ENCODE measurements around the gene ACACA. TPM values are rescaled to one million over a fixed set of nuclear protein-coding genes. Genes with fewer than 3 reads are reported as not detected.

Gene ACACA
- total RNA-seq, 1 experiment from 2014 or later, result 33.0 TPM

DNA sequence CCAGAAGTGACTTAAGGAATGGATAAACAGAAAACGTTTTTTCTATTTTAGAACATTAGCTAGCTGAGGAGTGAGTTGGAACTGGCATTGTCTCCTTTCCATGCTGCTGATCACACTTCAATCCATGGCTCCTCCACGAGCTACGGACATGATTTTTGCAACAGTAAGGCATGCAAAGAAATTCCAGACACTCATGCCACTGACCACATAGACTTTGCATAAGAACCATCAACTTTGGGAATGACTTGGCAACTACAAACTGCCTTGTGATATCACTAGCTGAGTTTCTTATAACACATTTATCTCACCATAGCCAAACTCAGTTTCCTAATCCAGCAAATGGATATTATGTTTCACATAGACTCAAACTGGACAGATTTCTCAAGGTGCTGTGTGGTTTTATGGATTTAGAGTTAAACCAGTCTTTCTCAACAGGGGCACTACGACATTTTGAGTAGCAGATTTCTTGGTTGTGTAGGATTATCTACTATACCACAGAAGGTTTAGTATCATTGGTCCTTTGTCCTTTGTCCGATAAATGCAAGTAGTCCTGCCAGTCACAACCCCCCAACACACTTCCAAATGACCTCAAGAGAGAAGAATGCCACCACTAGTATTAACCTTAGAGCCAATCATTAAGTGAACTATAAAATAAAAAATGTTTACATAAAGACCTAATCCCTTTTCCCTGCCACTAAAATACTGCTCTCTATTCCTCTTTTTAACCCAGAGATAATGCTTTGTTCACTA lies 79.1 kb downstream of the ACACA start:
- no peak for TF ChIP-seq EZH2phosphoT487 (IDR thresholded peaks at IDR 0.05; ENCODE audit: borderline replicate concordance, low read length)
- no peak for TF ChIP-seq EZH2 (IDR thresholded peaks at IDR 0.05; ENCODE audit: low read length, unreplicated experiment)
- TF ChIP-seq, protein P1, sequence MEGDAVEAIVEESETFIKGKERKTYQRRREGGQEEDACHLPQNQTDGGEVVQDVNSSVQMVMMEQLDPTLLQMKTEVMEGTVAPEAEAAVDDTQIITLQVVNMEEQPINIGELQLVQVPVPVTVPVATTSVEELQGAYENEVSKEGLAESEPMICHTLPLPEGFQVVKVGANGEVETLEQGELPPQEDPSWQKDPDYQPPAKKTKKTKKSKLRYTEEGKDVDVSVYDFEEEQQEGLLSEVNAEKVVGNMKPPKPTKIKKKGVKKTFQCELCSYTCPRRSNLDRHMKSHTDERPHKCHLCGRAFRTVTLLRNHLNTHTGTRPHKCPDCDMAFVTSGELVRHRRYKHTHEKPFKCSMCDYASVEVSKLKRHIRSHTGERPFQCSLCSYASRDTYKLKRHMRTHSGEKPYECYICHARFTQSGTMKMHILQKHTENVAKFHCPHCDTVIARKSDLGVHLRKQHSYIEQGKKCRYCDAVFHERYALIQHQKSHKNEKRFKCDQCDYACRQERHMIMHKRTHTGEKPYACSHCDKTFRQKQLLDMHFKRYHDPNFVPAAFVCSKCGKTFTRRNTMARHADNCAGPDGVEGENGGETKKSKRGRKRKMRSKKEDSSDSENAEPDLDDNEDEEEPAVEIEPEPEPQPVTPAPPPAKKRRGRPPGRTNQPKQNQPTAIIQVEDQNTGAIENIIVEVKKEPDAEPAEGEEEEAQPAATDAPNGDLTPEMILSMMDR (conservative IDR thresholded peaks at IDR 0.05; ENCODE audit: low read depth, low read length), result no peak
- no peak overlapping the region for H3K9ac ChIP-seq (ENCODE audit: low read length)
- DNase-seq, result no peak
- H3K9me3 ChIP-seq (ENCODE audit: low read length), result no peaks in the 10 kb centered on the region
- no peaks in the 10 kb centered on the region for H3K27me3 ChIP-seq (ENCODE audit: low read length)
- no peak overlapping the region for H3K27ac ChIP-seq (ENCODE audit: low read length)
- H3K9me2 ChIP-seq (replicated peaks; ENCODE audit: low read length), result no peaks in the 10 kb centered on the region
- peaks cover 12% of the 10 kb centered on the region for H3K36me3 ChIP-seq (ENCODE audit: low read depth, low read length)
- ATAC-seq, result no peak
- no peak overlapping the region for H2AFZ ChIP-seq (ENCODE audit: low read length)
- ChIA-PET CTCF (no interaction called here), POLR2A (ENCODE audit: unreplicated experiment) (no interaction called here)
- H3K4me3 ChIP-seq (ENCODE audit: low read length), result no peak overlapping the region
- intact Hi-C loops (cut with micrococcal nuclease), result no loop called here
- no peak overlapping the region for H3K4me2 ChIP-seq (ENCODE audit: low read length)
- H3K79me2 ChIP-seq (ENCODE audit: low read length), result no peaks in the 10 kb centered on the region
- H3K4me1 ChIP-seq (ENCODE audit: insufficient read depth, low read length), result no peaks in the 10 kb centered on the region
- no peaks in the 10 kb centered on the region for H3F3A ChIP-seq (ENCODE audit: low read length, unreplicated experiment)
- no TSS peak for BruUV-seq (replicated peaks)
- no peaks in the 10 kb centered on the region for H4K20me1 ChIP-seq (ENCODE audit: low read length)

- ChIA-PET POLR2A (ENCODE audit: unreplicated experiment) (no interaction called here), CTCF (no interaction called here)
- BruUV-seq (replicated peaks), result no TSS peak
- H3K4me2 ChIP-seq (ENCODE audit: low read length), result no peak overlapping the region
- intact Hi-C loops (cut with micrococcal nuclease), result no loop called here
- H3K4me1 ChIP-seq (ENCODE audit: insufficient read depth, low read length), result no peaks in the 10 kb centered on the region
- H3K9ac ChIP-seq (ENCODE audit: low read length), result no peak overlapping the region
- no peaks in the 10 kb centered on the region for H3K27me3 ChIP-seq (ENCODE audit: low read length)
- H3K9me2 ChIP-seq (replicated peaks; ENCODE audit: low read length), result no peaks in the 10 kb centered on the region
- TF ChIP-seq, protein P1 (conservative IDR thresholded peaks at IDR 0.05; ENCODE audit: low read depth, low read length), result no peak
- TF ChIP-seq EZH2 (IDR thresholded peaks at IDR 0.05; ENCODE audit: low read length, unreplicated experiment), result no peak
- no peak for TF ChIP-seq EZH2phosphoT487 (IDR thresholded peaks at IDR 0.05; ENCODE audit: borderline replicate concordance, low read length)
- H3K4me3 ChIP-seq (ENCODE audit: low read length), result no peak overlapping the region
- no peak for DNase-seq
- no peaks in the 10 kb centered on the region for H3K9me3 ChIP-seq (ENCODE audit: low read length)
- H2AFZ ChIP-seq (ENCODE audit: low read length), result no peak overlapping the region
- 0 out of 2 replicates have a peak, but pooled peaks cover 4% of the 10 kb centered on the region for H3K79me2 ChIP-seq (ENCODE audit: low read length)
- ATAC-seq, result no peak
- no peak overlapping the region for H3K27ac ChIP-seq (ENCODE audit: low read length)
- H3F3A ChIP-seq (ENCODE audit: low read length, unreplicated experiment), result no peaks in the 10 kb centered on the region
- H3K36me3 ChIP-seq (ENCODE audit: low read depth, low read length), result peaks cover 5% of the 10 kb centered on the region; the same call in 1 of the 2 replicates
- H4K20me1 ChIP-seq (ENCODE audit: low read length), result no peaks in the 10 kb centered on the region
These were observed 83.6 kb downstream of the ACACA start for GRCh38 chr17:37322826-37323561.

- Histone ChIP-seq H3K9me2 (replicated peaks; ENCODE audit: low read length) (no peaks in the 10 kb centered on the region), H3K36me3 (ENCODE audit: low read depth, low read length) (no peaks in the 10 kb centered on the region; the same call in 1 of the 2 replicates), H4K20me1 (ENCODE audit: low read length) (no peaks in the 10 kb centered on the region), H3K4me2 (ENCODE audit: low read length) (no peak overlapping the region), H3K9ac (ENCODE audit: low read length) (no peak overlapping the region), H3K9me3 (ENCODE audit: low read length) (no peaks in the 10 kb centered on the region), H3K4me3 (ENCODE audit: low read length) (no peak overlapping the region), H3K27ac (ENCODE audit: low read length) (no peak overlapping the region), H3F3A (ENCODE audit: low read length, unreplicated experiment) (no peaks in the 10 kb centered on the region), H3K4me1 (ENCODE audit: insufficient read depth, low read length) (no peaks in the 10 kb centered on the region), H3K79me2 (ENCODE audit: low read length) (0 out of 2 replicates have a peak, but pooled peaks cover 4% of the 10 kb centered on the region), H3K27me3 (ENCODE audit: low read length) (no peaks in the 10 kb centered on the region), H2AFZ (ENCODE audit: low read length) (no peak overlapping the region)
- ChIA-PET POLR2A (ENCODE audit: unreplicated experiment) (no interaction called here), CTCF (no interaction called here)
- DNase-seq, result no peak
- ATAC-seq, result no peak
- no TSS peak for BruUV-seq (replicated peaks)
- TF ChIP-seq EZH2 (IDR thresholded peaks at IDR 0.05; ENCODE audit: low read length, unreplicated experiment) (no peak), EZH2phosphoT487 (IDR thresholded peaks at IDR 0.05; ENCODE audit: borderline replicate concordance, low read length) (no peak)
- TF ChIP-seq, protein P1 (conservative IDR thresholded peaks at IDR 0.05; ENCODE audit: low read depth, low read length), result no peak
- intact Hi-C loops (cut with micrococcal nuclease), result no loop called here
These were observed 84.5 kb downstream of the ACACA start for GRCh38 chr17:37322106-37322505.
